Fibroblast of mammary gland (primary cell): Measurements from ENCODE around the gene AP5Z1.

ENCODE experiments used
- DNase-seq: peaks from one replicate; pipeline ENCODE4 v3.0.0-alpha.2; 2010; ENCODE audit warnings: low read depth
- H3K4me3 ChIP-seq: 2 replicates; pipeline ENCODE4 v1.5.1; 2011; ENCODE audit warnings: low read depth, mild to moderate bottlenecking, low read length, moderate library complexity; ENCODE audit not compliant: control insufficient read depth
- TF ChIP-seq, protein P1 (sequence below): conservative IDR thresholded peaks from 2 replicates; pipeline ENCODE4 v1.5.1; 2011; ENCODE audit warnings: low read depth, low read length, inconsistent platforms; ENCODE audit not compliant: control insufficient read depth, insufficient read depth

Gene AP5Z1

DNA sequence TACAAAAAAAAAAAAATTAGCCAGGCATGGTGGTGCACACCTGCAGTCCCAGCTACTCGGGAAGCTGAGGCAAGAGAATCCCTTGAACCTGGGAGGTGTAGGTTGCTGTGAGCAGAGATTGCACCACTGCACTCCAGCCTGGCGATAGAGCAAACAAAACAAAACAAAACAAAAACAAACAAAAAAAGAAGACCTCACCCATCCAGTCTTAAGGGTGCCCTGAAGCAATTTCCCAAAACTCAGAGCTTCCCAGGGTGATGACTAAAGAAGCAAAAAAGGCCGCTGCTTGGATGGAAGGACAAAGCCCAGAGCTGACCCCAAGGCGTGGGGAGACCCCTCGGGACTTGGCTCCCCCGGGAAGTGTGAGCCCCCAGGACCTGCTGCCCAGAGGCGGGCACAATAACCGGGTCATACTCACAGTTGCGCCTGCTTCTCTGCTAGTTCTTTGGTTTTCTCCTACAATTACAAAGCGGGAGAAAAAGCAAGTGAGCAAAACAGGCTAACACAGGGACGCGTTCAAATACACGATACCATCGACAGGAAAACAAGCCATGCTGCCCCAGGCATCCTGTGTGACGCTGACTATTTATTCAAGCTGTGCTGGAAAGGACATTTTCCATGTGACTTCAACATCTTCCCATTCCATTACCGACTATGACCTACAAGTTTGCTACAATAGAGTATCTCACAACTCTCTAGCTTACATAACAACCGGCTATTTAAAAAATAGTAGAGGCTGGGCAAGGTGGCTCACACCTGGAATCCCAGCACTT, 56.5 kb downstream of the AP5Z1 start:
- no peak overlapping the region for H3K4me3 ChIP-seq
- DNase-seq: no peak
- TF ChIP-seq, protein P1, sequence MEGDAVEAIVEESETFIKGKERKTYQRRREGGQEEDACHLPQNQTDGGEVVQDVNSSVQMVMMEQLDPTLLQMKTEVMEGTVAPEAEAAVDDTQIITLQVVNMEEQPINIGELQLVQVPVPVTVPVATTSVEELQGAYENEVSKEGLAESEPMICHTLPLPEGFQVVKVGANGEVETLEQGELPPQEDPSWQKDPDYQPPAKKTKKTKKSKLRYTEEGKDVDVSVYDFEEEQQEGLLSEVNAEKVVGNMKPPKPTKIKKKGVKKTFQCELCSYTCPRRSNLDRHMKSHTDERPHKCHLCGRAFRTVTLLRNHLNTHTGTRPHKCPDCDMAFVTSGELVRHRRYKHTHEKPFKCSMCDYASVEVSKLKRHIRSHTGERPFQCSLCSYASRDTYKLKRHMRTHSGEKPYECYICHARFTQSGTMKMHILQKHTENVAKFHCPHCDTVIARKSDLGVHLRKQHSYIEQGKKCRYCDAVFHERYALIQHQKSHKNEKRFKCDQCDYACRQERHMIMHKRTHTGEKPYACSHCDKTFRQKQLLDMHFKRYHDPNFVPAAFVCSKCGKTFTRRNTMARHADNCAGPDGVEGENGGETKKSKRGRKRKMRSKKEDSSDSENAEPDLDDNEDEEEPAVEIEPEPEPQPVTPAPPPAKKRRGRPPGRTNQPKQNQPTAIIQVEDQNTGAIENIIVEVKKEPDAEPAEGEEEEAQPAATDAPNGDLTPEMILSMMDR: no peak

- H3K4me3 ChIP-seq: no peak overlapping the region
- TF ChIP-seq, protein P1: no peak
- no peak for DNase-seq
Measured at GRCh38 chr7:4832711-4833110, 57.3 kb downstream of the AP5Z1 start.

DNA sequence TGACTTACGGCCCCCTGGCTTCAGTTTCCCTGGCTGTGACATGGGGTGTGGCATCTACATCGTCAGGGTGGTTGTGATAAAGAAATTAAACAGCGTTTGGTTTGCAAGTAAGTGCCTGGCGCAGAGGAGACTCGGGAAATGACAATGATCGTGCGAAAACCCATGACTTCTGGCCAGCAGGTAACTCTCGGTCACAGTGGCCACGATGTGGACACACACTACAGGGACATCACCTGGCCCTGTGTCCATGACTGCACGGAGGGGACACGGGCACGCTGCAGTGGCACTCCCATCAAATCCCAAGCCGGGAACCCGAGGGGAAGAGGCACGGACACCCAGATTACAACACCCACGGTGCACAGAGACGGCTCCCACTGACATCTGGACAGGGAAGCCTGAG, 57.8 kb downstream of the AP5Z1 start:
- no peak overlapping the region for H3K4me3 ChIP-seq
- TF ChIP-seq, protein P1: no peak
- DNase-seq: no peak

- H3K4me3 ChIP-seq: no peak overlapping the region
- DNase-seq: no peak
- TF ChIP-seq, protein P1: no peak
Measured at GRCh38 chr7:4833691-4834600, 58.5 kb downstream of the AP5Z1 start.

GRCh38 chr7:4834601-4835397, 59.4 kb downstream of the AP5Z1 start:
- TF ChIP-seq, protein P1: no peak
- no peak overlapping the region for H3K4me3 ChIP-seq
- no peak for DNase-seq
